ENCODE measurements around the gene POLR3E. TPM values are rescaled to one million over a fixed set of nuclear protein-coding genes. Genes with fewer than 3 reads are reported as not detected.
A peak's percentile ranks its signal among the peaks of the same experiment; 100 is the strongest.

Gene POLR3E
- total RNA-seq, 1 experiment from 2014 or later: 103 TPM

DNA sequence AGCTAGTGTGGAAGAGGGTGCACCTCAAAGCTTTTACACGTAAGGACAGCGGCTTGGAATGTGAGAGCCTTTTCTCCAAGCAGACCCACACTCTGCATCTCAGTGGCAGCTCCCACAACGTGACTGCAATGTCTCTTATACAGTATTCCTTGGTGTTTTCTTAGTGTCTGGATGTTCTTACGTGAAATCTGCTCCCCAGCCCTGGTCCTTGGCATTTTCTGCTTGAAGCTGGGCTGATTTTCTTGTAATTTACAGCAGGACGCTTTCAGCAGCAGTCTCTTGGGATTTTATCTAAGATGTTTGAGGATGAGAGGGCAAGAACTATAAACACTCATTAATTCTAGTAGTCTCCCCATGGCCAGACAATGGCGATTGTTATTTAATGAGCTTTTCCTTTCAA lies 12.1 kb upstream of the POLR3E start:
- Histone ChIP-seq H3K4ac (ENCODE audit: low read depth, low read length) (no peak overlapping the region), H2BK12ac (ENCODE audit: insufficient read length, low read depth, low read length) (no peak overlapping the region), H3K4me1 (ENCODE audit: insufficient read depth, low read length) (no peaks in the 10 kb centered on the region), H3K27me3 (ENCODE audit: insufficient read depth, low read length) (no peaks in the 10 kb centered on the region), H3K23ac (ENCODE audit: insufficient read length, low read depth, low read length) (no peak overlapping the region), H4K8ac (replicated peaks; ENCODE audit: insufficient read length, low read depth, low read length) (no peak overlapping the region), H3K56ac (ENCODE audit: insufficient read length, low read depth, low read length) (no peak overlapping the region), H2AK5ac (ENCODE audit: insufficient read length, low read length) (no peak overlapping the region), H3K79me2 (ENCODE audit: insufficient read depth, low read length) (no peaks in the 10 kb centered on the region; the same call in 1 of the 2 replicates), H4K20me1 (ENCODE audit: control insufficient read depth, insufficient read depth, insufficient read length) (peaks cover 2% of the 10 kb centered on the region), H3T11ph (ENCODE audit: low read length) (no peak overlapping the region), H2BK120ac (ENCODE audit: low read depth, low read length, poor library complexity, severe bottlenecking) (no peak overlapping the region), H3K9ac (ENCODE audit: extremely low read depth, insufficient read length, low read length) (no peak overlapping the region), H2BK5ac (ENCODE audit: insufficient read length, low read length) (no peak overlapping the region), H3K4me2 (ENCODE audit: insufficient read depth, insufficient read length, low read length) (no peak overlapping the region), H4K91ac (ENCODE audit: insufficient read length, low read depth, low read length) (no peak overlapping the region), H2BK20ac (ENCODE audit: low read depth, low read length, poor library complexity, severe bottlenecking) (no peak overlapping the region), H3K9me3 (ENCODE audit: control insufficient read depth, low read depth, low read length) (no peaks in the 10 kb centered on the region), H2BK15ac (ENCODE audit: low read depth, low read length) (no peak overlapping the region), H2AFZ (ENCODE audit: low read length) (no peak overlapping the region), H3K79me1 (ENCODE audit: insufficient read depth, low read depth, low read length, poor library complexity, severe bottlenecking) (no peaks in the 10 kb centered on the region), H3K27ac (ENCODE audit: insufficient read length, low read depth, low read length) (no peak overlapping the region), H4K5ac (ENCODE audit: insufficient read length, low read depth, low read length) (no peak overlapping the region), H3K23me2 (ENCODE audit: insufficient read length, low read depth, low read length, poor library complexity, severe bottlenecking) (no peaks in the 10 kb centered on the region), H3K18ac (ENCODE audit: insufficient read length, low read depth, low read length) (no peak overlapping the region), H3K14ac (ENCODE audit: insufficient read depth, low read length) (no peak overlapping the region)
- TF ChIP-seq, protein P1, sequence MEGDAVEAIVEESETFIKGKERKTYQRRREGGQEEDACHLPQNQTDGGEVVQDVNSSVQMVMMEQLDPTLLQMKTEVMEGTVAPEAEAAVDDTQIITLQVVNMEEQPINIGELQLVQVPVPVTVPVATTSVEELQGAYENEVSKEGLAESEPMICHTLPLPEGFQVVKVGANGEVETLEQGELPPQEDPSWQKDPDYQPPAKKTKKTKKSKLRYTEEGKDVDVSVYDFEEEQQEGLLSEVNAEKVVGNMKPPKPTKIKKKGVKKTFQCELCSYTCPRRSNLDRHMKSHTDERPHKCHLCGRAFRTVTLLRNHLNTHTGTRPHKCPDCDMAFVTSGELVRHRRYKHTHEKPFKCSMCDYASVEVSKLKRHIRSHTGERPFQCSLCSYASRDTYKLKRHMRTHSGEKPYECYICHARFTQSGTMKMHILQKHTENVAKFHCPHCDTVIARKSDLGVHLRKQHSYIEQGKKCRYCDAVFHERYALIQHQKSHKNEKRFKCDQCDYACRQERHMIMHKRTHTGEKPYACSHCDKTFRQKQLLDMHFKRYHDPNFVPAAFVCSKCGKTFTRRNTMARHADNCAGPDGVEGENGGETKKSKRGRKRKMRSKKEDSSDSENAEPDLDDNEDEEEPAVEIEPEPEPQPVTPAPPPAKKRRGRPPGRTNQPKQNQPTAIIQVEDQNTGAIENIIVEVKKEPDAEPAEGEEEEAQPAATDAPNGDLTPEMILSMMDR (conservative IDR thresholded peaks at IDR 0.05): no peak
- Mint-ChIP-seq H3K27ac (peak overlapping the region; percentile 64 to 95 (median 93); a peak in 4 of 7 replicates), H3K4me3 (no peak overlapping the region), H3K9me3 (peaks cover 3 to 6% of the 10 kb centered on the region in 2 experiments; a peak in 2 of 5 replicates), H3K4me1 (peaks cover 13 to 18% of the 10 kb centered on the region in 2 experiments), H3K36me3 (ENCODE audit: insufficient read depth in 1 of 3, low read depth in 3 of 3) (peaks cover 31 to 41% (median 32%) of the 10 kb centered on the region in 3 experiments), H3K27me3 (ENCODE audit: low read depth) (no peaks in the 10 kb centered on the region)
- no CpG with 5 or more reads among the region's 6 CpGs for WGBS (ENCODE audit: extremely low coverage, insufficient read length, low lambda C conversion rate)
- DNase-seq: no peak
